OCI-LY3 (cell line): ENCODE results near the gene FAH.

Experiments used
- CTCF ChIP-seq: fragments of 200-600, 300-600 bp; sonication (generic); IDR thresholded peaks from 2 replicates; pipeline ENCODE4 v1.5.1; 2014; ENCODE audit warnings: antibody characterized with exemption, low read length, low read depth
- EZH2phosphoT487 ChIP-seq: fragments of 200-600 bp; shearing (Covaris generic); IDR thresholded peaks from 2 replicates; pipeline ENCODE4 v1.6.1; 2018; ENCODE audit warnings: antibody characterized with exemption, mixed run types, low read depth

- TF ChIP-seq CTCF = no peak
- TF ChIP-seq EZH2phosphoT487 = no peak
Observed at GRCh38 chr15:80115021-80115420, 37.8 kb upstream of the FAH start.
